ENCODE data around the gene P2RX1.
A peak's percentile ranks its signal among the peaks of the same experiment; 100 is the strongest.
"Not testable (repeated sequence)": the region's sequence is repeated elsewhere in the genome, so short reads cannot be mapped to it uniquely, and the experiment has no call there.

P2RX1 gene

DNA sequence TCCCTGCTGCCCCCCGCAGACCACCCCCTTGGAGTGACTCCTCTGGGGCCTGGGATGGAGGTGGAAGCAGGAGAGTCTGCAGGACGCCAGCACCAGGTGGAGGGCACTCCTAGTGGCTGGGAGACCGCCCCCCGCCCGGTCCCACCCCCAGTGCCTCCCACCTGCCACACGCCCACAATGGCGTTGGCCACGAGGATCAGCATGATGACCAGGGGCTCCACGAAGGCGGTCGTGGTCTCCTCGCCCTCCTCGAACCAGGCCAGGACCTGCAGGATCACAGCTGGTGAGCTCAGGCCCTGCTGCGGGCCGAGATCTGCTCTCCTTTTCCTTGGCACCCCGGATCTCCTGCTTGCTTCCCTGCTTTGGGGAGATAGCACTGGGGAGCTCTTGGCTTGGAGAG, 35.2 kb upstream of the P2RX1 start:
- DNase-seq (ENCODE audit: low spot score) = no peak

DNA sequence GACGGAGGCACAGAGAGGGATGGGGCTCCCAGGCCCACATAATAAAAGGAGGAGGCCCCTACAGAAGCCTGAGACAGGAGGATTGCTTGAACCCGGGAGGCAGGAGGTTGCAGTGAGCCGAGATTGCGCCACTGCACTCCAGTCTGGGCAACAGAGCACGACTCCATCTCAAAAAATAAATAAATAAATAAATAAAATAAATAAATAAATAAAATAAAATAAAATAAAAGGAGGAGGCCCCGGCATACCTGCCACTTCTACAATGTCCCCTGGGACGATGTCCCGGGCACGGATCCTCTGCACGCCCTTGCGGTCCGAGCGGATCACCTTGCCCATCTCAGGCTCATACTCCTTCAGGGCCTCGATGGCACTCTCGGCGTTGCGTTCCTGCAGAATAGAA, 34.7 kb upstream of the P2RX1 start:
- DNase-seq (ENCODE audit: low spot score) = no peak

DNA sequence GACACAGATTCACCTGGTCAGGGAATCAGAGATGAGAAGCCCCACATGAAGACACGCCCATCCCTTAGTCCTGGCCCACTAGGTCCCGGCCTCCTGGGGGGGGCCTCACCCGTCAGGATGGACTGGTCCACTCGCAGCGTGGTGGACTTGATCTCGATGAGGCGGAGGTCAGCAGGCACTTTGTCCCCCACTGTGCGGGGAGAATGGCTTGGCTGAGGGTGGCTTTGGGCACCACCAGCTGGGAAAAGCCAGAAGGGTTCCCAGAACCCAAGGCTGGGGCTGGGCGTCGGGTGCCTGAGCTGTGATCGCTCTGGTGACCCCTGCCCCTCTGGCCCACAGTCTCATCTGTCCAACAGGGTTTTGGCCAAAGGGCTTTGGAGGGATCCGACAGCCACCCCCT, 34.3 kb upstream of the P2RX1 start:
- no peak for DNase-seq (ENCODE audit: low spot score)

DNA sequence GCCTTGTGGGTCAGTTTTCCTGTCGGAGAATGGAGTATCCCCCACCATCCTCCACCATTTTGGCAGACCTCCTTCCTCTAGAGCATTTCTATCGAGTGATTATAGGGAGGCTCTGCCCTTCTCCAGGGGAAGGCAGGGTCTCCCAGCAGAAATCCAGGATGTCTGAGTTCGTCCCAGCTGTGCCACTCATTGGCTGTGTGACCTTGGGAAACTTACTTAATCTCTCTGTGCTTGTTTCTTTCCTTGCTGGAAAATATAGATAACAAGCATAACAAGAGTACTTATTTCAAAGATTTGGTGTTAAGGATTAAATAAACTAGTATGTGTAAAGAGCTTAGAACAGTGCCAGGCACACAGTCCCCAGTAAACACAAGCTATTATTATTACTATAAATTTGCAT, 33.2 kb upstream of the P2RX1 start:
- no peak for DNase-seq (ENCODE audit: low spot score)

DNA sequence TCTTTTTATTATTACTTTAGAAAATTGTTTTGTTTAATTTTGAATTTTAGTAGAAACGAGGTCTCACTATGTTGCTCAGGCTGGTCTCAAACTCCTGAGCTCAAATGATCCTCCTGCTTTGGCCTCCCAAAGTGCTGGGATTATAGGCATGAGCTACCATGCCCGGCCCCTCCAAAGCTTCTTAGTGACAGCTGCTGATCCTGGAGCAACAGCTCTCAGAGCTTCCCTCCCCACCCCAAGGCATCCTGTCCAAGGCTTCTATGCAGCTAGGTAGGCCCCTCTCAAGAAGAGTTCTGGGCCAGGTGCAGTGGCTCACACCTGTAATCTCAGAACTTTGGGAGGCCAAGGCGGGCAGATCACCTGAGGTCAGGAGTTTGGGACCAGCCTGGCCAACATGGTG, 32.3 kb upstream of the P2RX1 start:
- DNase-seq (ENCODE audit: low spot score) = not testable (repeated sequence)

DNA sequence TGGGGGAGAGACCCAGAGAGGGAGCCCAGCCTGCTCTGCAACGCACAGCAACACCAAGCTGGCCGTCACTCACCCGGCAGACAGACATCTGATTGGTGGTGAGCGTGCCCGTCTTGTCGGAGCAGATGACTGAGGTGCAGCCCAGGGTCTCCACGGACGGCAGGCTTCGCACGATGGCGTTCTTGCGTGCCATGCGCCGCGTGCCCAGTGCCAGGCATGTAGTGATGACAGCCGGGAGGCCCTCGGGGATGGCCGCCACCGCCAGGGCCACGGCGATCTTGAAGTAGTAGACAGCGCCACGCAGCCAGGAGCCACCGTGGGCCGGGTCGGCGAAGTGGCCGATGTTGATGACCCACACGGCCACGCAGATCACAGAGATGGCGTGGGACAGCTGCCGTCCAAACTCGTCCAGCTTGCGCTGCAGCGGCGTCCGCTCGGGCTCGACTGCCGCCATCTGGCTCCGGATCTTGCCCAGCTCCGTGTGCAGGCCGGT, 31.1 kb upstream of the P2RX1 start:
- DNase-seq (ENCODE audit: low spot score) = no peak

DNA sequence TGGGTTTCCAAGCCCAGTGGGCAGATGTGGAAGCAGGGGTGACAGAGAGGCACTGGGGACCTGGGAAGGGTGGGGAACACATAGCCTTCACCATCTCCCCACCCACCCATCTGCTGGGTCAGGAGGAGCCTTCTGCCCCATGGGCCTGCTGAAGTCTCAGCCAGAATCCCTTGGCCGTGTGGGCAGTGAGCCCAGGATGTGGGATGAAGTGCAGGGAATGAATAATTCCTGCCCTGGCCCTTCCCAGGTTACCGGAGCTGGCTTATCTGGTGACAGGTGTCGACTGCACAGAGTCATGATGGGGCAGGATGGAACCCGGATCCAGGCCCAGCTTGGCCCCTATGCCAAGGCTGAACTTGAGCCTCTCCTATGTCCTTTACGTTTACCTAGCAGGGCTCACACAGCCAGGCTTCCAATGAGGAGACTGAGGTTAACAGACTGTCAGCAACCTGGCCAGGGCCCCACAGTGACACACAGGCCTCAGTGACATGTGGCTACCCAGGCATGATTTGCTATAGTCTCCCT, 30.5 kb upstream of the P2RX1 start:
- no peak for DNase-seq (ENCODE audit: low spot score)

DNA sequence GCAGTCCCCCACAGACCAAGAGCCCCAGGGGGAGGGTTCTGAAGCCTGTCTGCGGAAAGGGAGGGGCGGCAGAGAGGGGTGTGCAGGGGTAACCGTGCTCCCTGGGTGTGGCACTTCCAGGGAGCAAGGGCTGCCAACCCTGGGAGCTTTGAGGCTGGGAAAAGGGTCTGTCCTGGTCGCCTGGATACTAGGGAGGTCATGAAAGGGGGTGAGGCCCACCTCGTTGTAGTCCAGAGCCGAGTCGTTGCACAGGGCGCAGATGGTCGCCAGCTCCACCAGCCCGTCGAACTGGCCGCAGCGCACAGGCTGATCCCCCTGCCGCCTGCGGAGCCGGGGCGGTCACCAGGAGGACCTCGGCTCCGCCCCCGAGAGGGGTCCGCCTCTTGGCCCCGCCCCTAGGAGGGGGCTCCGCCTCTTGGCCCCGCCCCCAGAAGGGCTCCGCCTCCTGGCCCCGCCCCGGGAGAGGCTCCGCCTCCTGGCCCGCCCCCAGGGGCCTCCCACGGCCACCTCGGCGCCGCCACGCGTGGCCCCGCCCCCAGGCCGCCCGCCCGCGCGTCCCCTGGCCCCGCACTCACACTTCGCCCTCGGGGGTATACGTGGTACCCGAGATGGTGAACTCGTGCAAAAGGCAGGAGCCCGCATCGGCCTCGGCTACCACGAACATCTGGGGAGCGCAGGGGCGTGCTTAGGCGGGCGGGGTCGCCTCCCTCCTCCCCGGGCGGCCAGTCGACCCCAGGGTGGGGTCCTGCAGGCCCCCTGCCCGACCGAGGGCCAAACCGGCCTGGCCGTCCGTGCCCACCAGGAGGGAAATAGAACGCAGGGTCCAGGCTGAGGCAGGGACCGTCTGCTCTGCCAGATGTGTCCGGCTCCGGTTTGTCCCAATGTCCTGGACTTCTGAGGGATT, 28.5 kb upstream of the P2RX1 start:
- DNase-seq (ENCODE audit: low spot score) = peak; percentile 99

DNA sequence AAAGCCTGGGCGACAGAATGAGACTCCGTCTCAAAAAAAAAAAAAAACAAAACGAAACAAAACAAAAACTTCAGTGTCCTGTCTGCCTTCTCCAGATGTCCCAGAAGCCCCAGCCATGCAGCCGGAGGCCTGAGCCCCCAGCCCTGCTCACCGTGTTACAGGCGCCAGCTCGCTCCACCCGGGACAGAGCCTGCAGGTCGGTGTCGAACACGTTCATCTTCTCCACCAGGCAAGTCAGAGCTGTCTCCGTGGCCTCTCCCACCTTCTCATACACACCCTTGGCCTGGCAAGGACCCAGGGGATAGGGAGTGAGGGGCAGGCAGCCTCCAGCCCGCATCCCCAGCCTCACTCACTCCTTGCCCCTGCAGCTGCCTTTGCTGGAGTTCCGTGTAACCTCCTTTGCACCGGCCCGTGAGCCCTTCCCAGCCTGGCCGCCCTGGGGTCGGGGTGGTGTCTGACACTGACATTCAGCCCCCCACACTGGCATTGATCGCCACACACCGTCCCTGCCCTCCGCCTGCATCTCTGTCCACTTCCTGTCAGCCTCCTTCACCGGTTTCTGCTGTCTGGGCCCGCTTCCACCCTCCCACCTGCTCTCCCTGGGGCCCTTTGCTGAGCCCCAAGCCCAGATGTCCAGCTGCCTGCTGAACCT, 27.1 kb upstream of the P2RX1 start:
- no peak for DNase-seq (ENCODE audit: low spot score)

DNA sequence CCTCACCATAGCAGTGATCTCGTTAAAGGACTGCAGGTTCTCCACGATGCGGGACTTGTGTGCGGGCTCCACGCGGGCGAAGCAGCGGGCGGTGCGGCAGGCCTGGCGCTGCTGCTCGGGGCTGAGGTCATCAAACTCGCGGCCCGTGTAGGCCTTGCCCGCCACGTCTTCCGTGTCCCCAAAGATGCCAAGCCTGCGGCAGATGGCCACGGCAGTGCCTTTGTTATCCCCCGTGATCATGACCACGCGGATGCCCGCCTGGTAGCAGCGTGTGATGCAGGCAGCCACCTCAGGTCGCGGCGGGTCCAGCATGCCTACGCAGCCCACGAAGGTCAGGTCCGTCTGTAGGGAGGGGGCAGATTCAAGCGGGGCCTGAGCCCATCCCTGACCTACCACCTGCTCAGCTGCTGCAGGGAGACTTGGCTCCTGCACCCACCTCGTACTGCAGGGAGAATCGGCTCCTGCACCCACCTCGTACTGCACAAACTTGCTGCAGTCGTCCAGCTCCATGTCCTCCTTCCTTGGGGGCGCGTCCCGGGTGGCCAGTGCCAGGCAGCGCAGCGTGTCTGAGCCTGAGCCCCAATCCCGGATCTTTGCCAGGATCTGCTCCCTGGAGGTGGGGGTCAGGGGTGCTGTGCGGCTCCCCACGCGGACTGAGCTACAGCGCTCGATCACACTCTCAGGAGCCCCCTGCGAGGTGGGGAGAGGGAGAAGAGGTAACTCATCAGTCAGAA, 24.9 kb upstream of the P2RX1 start:
- no peak for DNase-seq (ENCODE audit: low spot score)

DNA sequence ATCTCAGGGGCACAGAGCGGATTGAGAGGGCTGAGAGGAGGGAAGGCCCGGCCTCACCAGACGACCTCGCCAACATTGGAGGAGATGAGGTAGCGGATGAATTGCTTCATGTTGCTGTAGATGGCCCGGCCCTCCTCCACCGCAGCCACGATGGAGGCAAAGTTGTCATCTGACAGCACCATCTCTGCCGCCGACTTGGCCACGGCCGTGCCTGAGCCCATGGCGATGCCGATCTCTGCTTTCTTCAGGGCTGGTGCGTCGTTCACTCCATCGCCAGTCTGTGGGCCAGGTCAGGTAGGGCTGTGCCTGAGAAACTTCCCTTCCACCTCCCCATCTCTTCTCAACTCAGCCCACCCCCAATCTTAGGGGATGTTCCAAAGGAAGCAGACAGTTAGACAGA, 21.1 kb upstream of the P2RX1 start:
- no peak for DNase-seq (ENCODE audit: low spot score)

DNA sequence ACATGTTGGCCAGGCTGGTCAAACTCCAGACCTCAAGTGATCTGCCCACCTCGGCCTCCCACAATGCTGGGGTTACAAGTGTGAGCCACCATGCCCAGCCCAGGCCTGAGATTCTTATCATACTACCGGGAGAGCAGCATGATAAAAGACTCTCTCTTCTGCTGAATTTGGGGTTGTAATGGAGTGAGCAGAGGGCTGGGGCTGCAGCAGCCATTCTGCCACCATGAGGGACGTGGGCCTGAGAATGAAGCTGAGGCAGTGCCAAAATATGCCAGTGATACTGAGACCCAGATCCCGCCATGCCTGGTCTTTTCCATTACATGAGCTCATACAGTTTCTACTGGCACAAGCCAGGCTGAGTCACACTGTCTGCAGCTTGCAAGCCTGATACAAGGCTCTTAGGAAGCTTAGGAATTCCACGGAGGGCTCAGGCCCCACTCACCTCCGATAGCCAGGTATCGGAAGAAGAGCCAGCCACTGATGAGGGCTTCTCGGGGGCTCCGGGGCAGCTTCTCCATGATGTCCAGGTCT, 19.6 kb upstream of the P2RX1 start:
- no peak for DNase-seq (ENCODE audit: low spot score)

DNA sequence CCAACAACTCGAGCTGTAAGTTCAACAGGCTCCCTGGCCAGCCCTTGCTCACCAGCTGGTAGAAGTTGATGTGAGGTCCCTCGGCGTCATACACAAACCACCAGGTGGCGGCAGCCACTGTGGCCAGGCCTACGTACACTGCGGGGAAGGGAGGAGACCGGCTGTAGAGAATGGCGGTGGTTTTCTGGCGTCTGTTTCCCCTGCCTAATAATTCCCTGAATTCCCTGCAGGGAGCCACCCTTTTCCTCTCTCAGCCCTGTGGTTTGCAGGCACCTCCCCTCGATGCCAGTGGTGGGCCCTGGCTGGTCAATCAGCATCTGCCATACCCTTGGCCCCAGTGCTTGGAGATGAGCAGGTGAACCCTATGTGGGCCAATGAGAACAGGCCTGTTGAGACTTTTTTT, 18.9 kb upstream of the P2RX1 start:
- no peak for DNase-seq (ENCODE audit: low spot score)

DNA sequence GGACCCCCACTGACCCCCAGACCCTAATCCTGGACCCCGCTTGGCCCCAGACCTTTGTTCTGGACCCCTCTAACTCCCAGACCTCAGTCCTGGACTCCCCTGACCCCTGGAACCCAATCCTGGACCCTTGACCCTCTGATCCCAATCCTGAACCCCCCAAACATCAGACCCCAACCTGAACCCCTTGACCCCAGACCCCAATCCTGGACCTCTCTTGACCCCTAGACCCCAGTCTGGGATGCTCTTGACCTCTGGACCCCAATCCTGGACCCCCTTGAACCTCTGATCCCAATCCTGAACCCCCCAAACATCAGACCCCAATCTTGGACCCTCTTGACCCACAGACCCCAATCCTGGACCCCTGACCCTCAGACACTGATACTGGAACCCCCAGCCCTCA, 13.5 kb upstream of the P2RX1 start:
- no peak for DNase-seq (ENCODE audit: low spot score)

DNA sequence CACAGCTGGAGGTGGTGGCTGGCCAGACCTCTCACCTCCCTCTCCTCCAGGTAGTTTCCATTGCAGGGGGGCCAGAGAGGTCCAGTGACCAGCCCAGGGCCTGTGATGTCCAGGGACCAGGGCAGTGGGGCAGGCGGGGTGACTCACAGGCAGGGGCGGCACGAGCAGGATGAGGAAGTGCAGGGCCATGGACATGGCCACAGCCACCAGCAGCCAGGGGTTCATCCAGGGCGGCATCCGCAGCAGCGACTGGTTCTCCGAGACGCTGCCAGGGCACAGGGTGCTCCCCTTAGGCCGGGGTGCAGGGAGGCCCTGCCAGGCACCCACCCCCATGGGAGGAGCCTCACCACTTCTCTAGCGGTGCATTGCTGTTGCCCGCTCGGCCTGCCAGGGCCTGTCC, 12.9 kb upstream of the P2RX1 start:
- no peak for DNase-seq (ENCODE audit: low spot score)

DNA sequence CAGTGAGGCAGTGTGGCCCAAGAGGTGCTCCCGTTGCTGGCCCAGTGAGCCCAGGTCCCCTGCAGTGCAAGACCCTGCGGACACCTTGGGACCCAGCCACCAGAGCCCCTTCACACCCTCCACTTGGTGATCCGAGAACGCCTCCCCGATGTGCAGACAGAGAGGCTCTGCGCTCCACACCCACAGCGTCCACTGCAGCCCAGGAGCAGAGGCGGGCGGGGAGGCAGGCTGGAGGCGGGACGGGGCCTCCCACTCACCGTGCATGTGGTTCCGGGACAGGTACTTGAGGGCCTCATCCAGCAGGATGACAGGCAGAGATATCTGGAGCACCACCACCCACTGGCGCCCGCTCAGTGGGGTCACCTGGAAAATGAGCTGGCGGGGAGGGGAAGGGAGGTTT, 12.1 kb upstream of the P2RX1 start:
- DNase-seq (ENCODE audit: low spot score) = no peak

DNA sequence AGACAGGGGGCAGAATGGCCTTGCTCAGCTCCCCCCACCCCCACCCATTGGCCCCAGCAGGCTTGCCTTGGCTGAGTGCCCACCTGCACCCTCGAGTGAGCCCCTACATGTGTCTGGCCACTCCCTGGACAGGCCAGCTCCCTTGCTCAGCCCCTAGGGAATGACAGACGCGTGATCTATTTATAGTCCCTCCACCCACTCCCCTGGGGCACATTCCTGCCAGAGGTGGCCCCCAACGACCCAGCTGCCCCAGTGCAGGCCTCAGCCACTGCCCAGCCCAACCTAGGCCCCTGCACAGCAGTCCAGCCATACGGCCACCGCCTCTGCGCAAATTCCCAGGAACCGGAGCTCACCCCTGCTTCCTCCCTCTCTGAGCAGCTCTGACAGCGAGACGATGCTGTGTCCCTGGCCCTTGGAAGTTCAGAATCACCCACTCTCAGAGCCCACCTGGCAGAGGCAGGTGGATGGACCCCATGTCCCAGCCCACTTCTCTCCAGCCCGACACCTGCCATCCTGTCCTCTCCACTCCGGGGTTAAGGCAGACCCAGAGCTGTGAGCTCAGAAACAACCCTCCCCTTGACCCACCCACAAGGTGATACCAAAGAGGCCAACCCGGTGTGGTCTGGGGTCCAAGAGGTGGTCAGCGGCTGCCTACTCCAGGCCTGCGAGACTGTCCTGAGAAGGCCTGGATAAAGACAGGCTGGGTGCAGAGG, 11.5 kb upstream of the P2RX1 start:
- DNase-seq (ENCODE audit: low spot score) = no peak

DNA sequence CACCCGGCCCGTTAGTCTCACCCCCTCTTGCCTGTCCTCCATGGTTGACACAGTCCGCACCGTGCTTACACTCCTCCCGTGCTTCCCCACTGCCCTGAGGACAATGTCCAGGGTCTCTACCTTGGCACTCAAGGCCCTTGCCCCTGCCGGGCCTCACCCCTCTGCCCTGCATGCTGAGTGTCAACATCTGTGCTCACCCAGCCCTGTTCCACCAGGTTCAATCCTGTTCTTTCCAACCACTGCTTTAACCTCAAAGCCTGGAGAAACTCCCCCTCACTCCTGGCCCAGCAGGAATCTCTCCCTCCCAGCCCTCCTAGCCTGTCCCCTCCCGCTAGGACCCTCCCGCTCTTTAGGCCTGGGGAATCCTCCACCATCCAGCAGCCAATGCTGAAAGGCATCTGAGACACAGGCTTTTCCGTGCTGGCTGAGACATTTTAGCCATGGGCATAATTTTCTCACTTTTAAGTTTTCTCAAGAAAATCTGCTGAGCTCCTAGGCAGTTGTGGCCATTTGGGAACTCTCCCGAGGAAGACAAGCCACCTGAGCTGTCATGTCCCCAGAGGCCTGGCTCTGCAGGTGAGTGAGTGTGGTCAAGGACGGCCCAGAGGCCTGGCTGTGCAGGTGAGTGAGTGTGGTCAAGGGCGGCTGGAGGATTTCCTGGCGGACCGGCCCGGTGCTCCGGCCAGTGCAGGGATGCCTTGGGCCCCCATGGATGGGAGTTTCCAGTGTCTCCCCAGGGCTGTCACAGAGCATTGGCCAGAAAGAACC, 10.8 kb upstream of the P2RX1 start:
- DNase-seq (ENCODE audit: low spot score) = no peak

DNA sequence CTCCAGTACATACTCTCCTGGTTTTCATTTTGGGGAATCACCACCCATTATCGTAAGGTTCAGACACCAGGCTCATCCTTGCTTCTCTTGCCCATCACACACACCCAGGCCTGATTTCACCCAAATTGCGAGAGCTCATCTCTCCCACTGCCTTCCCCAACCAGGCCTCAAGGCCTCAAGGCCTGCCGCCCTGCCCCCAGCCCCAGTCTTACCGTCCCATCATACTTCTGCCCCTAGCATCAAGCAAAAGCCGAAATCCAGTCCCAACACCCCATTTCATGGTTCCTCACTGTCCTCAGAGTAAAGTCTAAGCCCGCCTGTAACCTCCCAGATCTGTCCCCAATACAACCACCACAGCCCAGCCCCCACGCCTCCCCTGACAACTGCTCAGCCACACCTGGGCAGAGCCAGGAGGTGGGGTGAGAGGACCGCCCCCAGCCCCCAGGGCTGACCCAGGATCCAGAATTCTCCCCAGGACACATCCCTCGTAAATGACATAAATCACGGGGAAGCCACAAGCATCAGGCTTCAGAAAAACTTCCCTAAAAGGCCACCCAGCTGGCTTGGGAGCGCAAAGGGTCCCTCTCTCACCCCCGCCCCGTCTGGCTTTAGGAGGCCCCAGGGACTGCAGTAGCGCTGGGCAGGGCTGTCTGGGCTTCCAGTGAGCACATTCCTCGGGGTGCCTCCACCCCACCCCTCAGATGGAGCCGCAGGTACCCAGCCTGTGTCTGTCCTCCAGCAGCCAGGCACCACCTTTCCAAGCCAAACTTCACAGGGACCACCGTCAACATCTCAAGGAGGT, 9.6 kb upstream of the P2RX1 start:
- DNase-seq (ENCODE audit: low spot score) = no peak
